H1 (cell line): ENCODE measurements around the gene SERPINB6. TPM values are rescaled to one million over a fixed set of nuclear protein-coding genes. Genes with fewer than 3 reads are reported as not detected.

Experiments used
- CTCF ChIA-PET: fragments of 300-600 bp; sonication (Branson Sonifier 250); formaldehyde crosslinking; loops from one replicate; lab custom pipeline; 2021; ENCODE audit not compliant: partially characterized antibody; lab: Charles Lee
- POLR2A ChIA-PET: fragments of 300-600 bp; sonication (Branson Sonifier 250); formaldehyde crosslinking; loops from one replicate; lab custom pipeline; 2021; ENCODE audit warnings: inconsistent platforms; ENCODE audit not compliant: partially characterized antibody; lab: Charles Lee
- DNase-seq, 2 experiments: peaks; one replicate each; pipeline versions ENCODE4 v3.0.0 to v3.0.0-alpha.2; 2010 to 2022; ENCODE audit warnings: low spot score in 2 of 2, low read depth in 1 of 2, mixed read lengths in 1 of 2
- FAIRE-seq: peaks from 2 replicates; lab custom pipeline; 2011; peaks lifted over from hg19 to GRCh38; lab: Jason Lieb, UNC
- H2AFZ ChIP-seq: 2 replicates; pipeline ENCODE4 v1.8.1; 2012; ENCODE audit warnings: low read length, inconsistent platforms
- H2AK5ac ChIP-seq: 2 replicates; pipeline ENCODE4 v1.6.1; 2013; ENCODE audit warnings: low read depth, low read length
- H2BK120ac ChIP-seq: replicated peaks from 2 replicates; pipeline ENCODE3; 2013; ENCODE audit warnings: low read depth, low read length, inconsistent platforms
- H2BK12ac ChIP-seq: 2 replicates; pipeline ENCODE4 v1.6.1; 2013; ENCODE audit warnings: low read depth, low read length
- H2BK15ac ChIP-seq: 2 replicates; pipeline ENCODE4 v1.6.1; 2013; ENCODE audit warnings: low read length
- H2BK20ac ChIP-seq: 2 replicates; pipeline ENCODE4 v1.6.1; 2013; ENCODE audit warnings: low read length
- H2BK5ac ChIP-seq: 2 replicates; pipeline ENCODE4 v1.6.1; 2013; ENCODE audit warnings: low read depth, low read length
- H3K14ac ChIP-seq: 2 replicates; pipeline ENCODE4 v1.6.1; 2013; ENCODE audit warnings: inconsistent platforms; ENCODE audit not compliant: insufficient read length
- H3K18ac ChIP-seq: 2 replicates; pipeline ENCODE4 v1.6.1; 2013; ENCODE audit warnings: low read length; ENCODE audit errors: extremely low read depth
- H3K23ac ChIP-seq: 2 replicates; pipeline ENCODE4 v1.6.1; 2013; ENCODE audit warnings: inconsistent platforms; ENCODE audit not compliant: insufficient read length
- H3K23me2 ChIP-seq: 2 replicates; pipeline ENCODE4 v1.6.1; 2013; ENCODE audit warnings: low read depth, low read length
- H3K27ac ChIP-seq: 2 replicates; pipeline ENCODE4 v1.6.1; 2011; ENCODE audit warnings: low read depth, low read length, inconsistent platforms
- H3K27me3 ChIP-seq, 4 experiments: replicated peaks in 1 of 4; 1 replicate in 1 of 4; 2 replicates in 3 of 4; pipeline versions ENCODE4 v1.6.1 to v1.8.1; 2011 to 2013; ENCODE audit warnings: low read length in 3 of 4, mild to moderate bottlenecking in 3 of 4, inconsistent platforms in 2 of 4, mixed read lengths in 2 of 4, moderate library complexity in 1 of 4; ENCODE audit not compliant: control insufficient read depth in 3 of 4, insufficient read depth in 3 of 4; ENCODE audit errors: extremely low read depth in 1 of 4
- H3K36me3 ChIP-seq, 4 experiments: 2 replicates each; pipeline versions ENCODE4 v1.6.1 to v1.8.1; 2011 to 2013; ENCODE audit warnings: mild to moderate bottlenecking in 4 of 4, low read length in 3 of 4, moderate library complexity in 2 of 4, control low read depth in 1 of 4, inconsistent platforms in 1 of 4; ENCODE audit not compliant: insufficient read depth in 4 of 4, control insufficient read depth in 2 of 4
- H3K4ac ChIP-seq: replicated peaks from 2 replicates; pipeline ENCODE3; 2013; ENCODE audit warnings: low read length, low read depth, mixed read lengths, inconsistent platforms; ENCODE audit not compliant: insufficient read length
- H3K4me1 ChIP-seq, 4 experiments: replicated peaks in 1 of 4; 1 replicate in 1 of 4; 2 replicates in 3 of 4; pipeline versions ENCODE4 v1.6.1 to v1.8.1; 2011 to 2013; ENCODE audit warnings: low read length in 3 of 4, inconsistent platforms in 2 of 4, mixed read lengths in 1 of 4; ENCODE audit not compliant: insufficient read depth in 4 of 4, control insufficient read depth in 3 of 4
- H3K4me2 ChIP-seq, 2 experiments: 2 replicates each; pipeline versions ENCODE4 v1.6.1 to v1.8.1; 2011 to 2013; ENCODE audit warnings: low read depth in 2 of 2, low read length in 2 of 2, control low read depth in 1 of 2, inconsistent platforms in 1 of 2, mild to moderate bottlenecking in 1 of 2; ENCODE audit not compliant: insufficient read depth in 1 of 2
- H3K4me3 ChIP-seq, 4 experiments: fragments of 200-600, 300-600 bp in 1 of 4; sonication (generic), shearing (Covaris generic), sonication (Bioruptor Twin) in 1 of 4; 2 replicates each; pipeline versions ENCODE4 v1.5.1 to v1.8.1; 2011 to 2016; ENCODE audit warnings: low read length in 4 of 4, low read depth in 3 of 4, control low read depth in 2 of 4, inconsistent platforms in 2 of 4, mild to moderate bottlenecking in 2 of 4, mixed read lengths in 1 of 4, moderate library complexity in 1 of 4; ENCODE audit not compliant: insufficient read depth in 2 of 4; ENCODE audit errors: extremely low read depth in 1 of 4
- H3K56ac ChIP-seq: replicated peaks from 2 replicates; pipeline ENCODE3; 2013; ENCODE audit warnings: low read depth, mild to moderate bottlenecking, mixed read lengths, low read length, inconsistent platforms; ENCODE audit not compliant: insufficient read length
- H3K79me1 ChIP-seq: 2 replicates; pipeline ENCODE4 v1.6.1; 2013; ENCODE audit warnings: low read depth, low read length, control low read depth
- H3K79me2 ChIP-seq, 2 experiments: 2 replicates each; pipeline versions ENCODE4 v1.6.1 to v1.8.1; 2012 to 2013; ENCODE audit warnings: low read length in 2 of 2, mild to moderate bottlenecking in 2 of 2, inconsistent platforms in 1 of 2; ENCODE audit not compliant: insufficient read depth in 2 of 2, control insufficient read depth in 1 of 2
- H3K9ac ChIP-seq, 4 experiments: replicated peaks in 1 of 4; 1 replicate in 1 of 4; 2 replicates in 3 of 4; pipeline versions ENCODE4 v1.6.1 to v1.8.1; 2011 to 2013; ENCODE audit warnings: low read depth in 3 of 4, low read length in 3 of 4, control low read depth in 2 of 4, mild to moderate bottlenecking in 2 of 4, moderate library complexity in 2 of 4, inconsistent platforms in 1 of 4; ENCODE audit errors: extremely low read depth in 1 of 4
- H3K9me3 ChIP-seq, 2 experiments: 2 replicates each; pipeline versions ENCODE4 v1.6.1 to v1.8.1; 2012 to 2013; ENCODE audit warnings: mild to moderate bottlenecking in 2 of 2, moderate library complexity in 2 of 2, control low read depth in 1 of 2, inconsistent platforms in 1 of 2, low read depth in 1 of 2, low read length in 1 of 2, mixed read lengths in 1 of 2; ENCODE audit not compliant: insufficient read depth in 2 of 2
- H4K20me1 ChIP-seq, 2 experiments: replicated peaks in 1 of 2; 2 replicates each; pipeline versions ENCODE3 to v1.8.1; 2011 to 2013; ENCODE audit warnings: inconsistent platforms in 2 of 2, low read length in 2 of 2, mild to moderate bottlenecking in 1 of 2; ENCODE audit not compliant: insufficient read depth in 2 of 2, control insufficient read depth in 1 of 2
- H4K5ac ChIP-seq: 2 replicates; pipeline ENCODE4 v1.6.1; 2013; ENCODE audit warnings: low read length, low read depth, mixed read lengths, inconsistent platforms; ENCODE audit not compliant: insufficient read length
- H4K8ac ChIP-seq: 2 replicates; pipeline ENCODE4 v1.8.0; 2013; ENCODE audit warnings: mild to moderate bottlenecking, moderate library complexity, low read length, inconsistent platforms; ENCODE audit not compliant: insufficient read depth; ENCODE audit errors: extremely low read depth
- H4K91ac ChIP-seq: replicated peaks from 2 replicates; pipeline ENCODE3; 2013; ENCODE audit warnings: low read length, mixed read lengths, inconsistent platforms; ENCODE audit not compliant: insufficient read length
- BACH1 ChIP-seq: IDR thresholded peaks from 2 replicates; pipeline ENCODE4 v1.6.1; 2012; ENCODE audit warnings: low read length, improper control_type of control experiment
- CHD2 ChIP-seq: IDR thresholded peaks from 2 replicates; pipeline ENCODE4 v1.6.1; 2012; ENCODE audit warnings: low read length, improper control_type of control experiment
- HDAC2 ChIP-seq, 2 experiments: fragments of 300-600 bp in 1 of 2; sonication (generic) in 1 of 2; IDR thresholded peaks; 2 replicates each; pipeline ENCODE4 v1.6.1; 2011 to 2012; ENCODE audit warnings: low read depth in 2 of 2, low read length in 2 of 2, mild to moderate bottlenecking in 2 of 2, moderate library complexity in 2 of 2, borderline replicate concordance in 1 of 2, inconsistent platforms in 1 of 2
- KDM4A ChIP-seq: IDR thresholded peaks from one replicate; pipeline ENCODE4 v1.7.1; 2012; ENCODE audit warnings: low read depth, mild to moderate bottlenecking, moderate library complexity, low read length, inconsistent platforms; ENCODE audit not compliant: severe bottlenecking
- PHF8 ChIP-seq: fragments of 200-600 bp; sonication (generic); conservative IDR thresholded peaks from 2 replicates; pipeline ENCODE4 v1.7.1; 2012; ENCODE audit warnings: low read depth, mild to moderate bottlenecking, inconsistent platforms, low read length, moderate library complexity
- RAD21 ChIP-seq, 2 experiments: IDR thresholded peaks in 1 of 2; conservative IDR thresholded peaks in 1 of 2; 2 replicates each; pipeline ENCODE4 v1.6.1; 2011; ENCODE audit warnings: low read depth in 2 of 2, low read length in 2 of 2, improper control_type of control experiment in 1 of 2, inconsistent platforms in 1 of 2, mild to moderate bottlenecking in 1 of 2, moderate library complexity in 1 of 2
- SIX5 ChIP-seq: IDR thresholded peaks from 2 replicates; pipeline ENCODE4 v1.6.1; 2011; ENCODE audit warnings: mild to moderate bottlenecking, low read depth, low read length
- SUZ12 ChIP-seq: fragments of 200-600 bp; sonication (generic); IDR thresholded peaks from 2 replicates; pipeline ENCODE4 v1.6.1; 2012; ENCODE audit warnings: mild to moderate bottlenecking, inconsistent platforms, low read length, moderate library complexity, mixed read lengths
- TBP ChIP-seq: IDR thresholded peaks from 2 replicates; pipeline ENCODE4 v1.6.1; 2011; ENCODE audit warnings: low read depth, low read length, improper control_type of control experiment
- WGBS, 2 experiments: shearing (Covaris generic) in 1 of 2; methylation state at CpG; one replicate each; pipeline versions ENCODE4 v1.1.6 to v1.1.7; 2013 to 2015; ENCODE audit warnings: low lambda C conversion rate in 2 of 2, mixed read lengths in 2 of 2, inconsistent platforms in 1 of 2, low coverage in 1 of 2, missing lambda C conversion rate in 1 of 2; ENCODE audit not compliant: insufficient replicate concordance in 2 of 2, insufficient coverage in 1 of 2, insufficient read length in 1 of 2; ENCODE audit errors: extremely low coverage in 1 of 2, missing lambda C conversion rate in 1 of 2; 5-methylcytosine and 5-hydroxymethylcytosine counted together
- polyA plus RNA-seq, 7 experiments: library from polyadenylated mRNA; depleted of rRNA in 3 of 7; stranded (reverse) in 5 of 7; unstranded in 2 of 7; fragments of >200 nt in 5 of 7; fragments of 200-250 nt in 2 of 7; gene quantifications; 1 replicate in 5 of 7; 2 replicates in 1 of 7; 4 replicates in 1 of 7; pipeline versions ENCODE4 v1.2.1 to v1.2.3, GENCODE V29; 2011 to 2013; ENCODE audit warnings: missing spikeins in 2 of 7, mixed read lengths in 2 of 7
- total RNA-seq: library from RNA; stranded (reverse); fragmentation: NEBNext Ultra II Directional; extraction: Animal tissue kit (Norgen Biotek cat#: 25700); gene quantifications from 2 replicates; pipeline ENCODE4 v1.2.1, GENCODE V29; 2021
- TF ChIP-seq, protein P1 (sequence below): IDR thresholded peaks from 2 replicates; pipeline ENCODE4 v1.6.1; 2011; ENCODE audit warnings: low read length, improper control_type of control experiment

SERPINB6 gene
- total and polyA plus RNA-seq, 2 of the 8 experiments (the other 6 are each of a cell fraction or from before 2014, with no cell fraction given): 27.2 to 29.4 TPM

GRCh38 chr6:3016473-3017280 lies 45.3 kb upstream of the SERPINB6 start:
- H4K5ac ChIP-seq: no peak overlapping the region
- no peak overlapping the region for H4K8ac ChIP-seq
- H3K18ac ChIP-seq: no peak overlapping the region
- no peak for FAIRE-seq
- no peak overlapping the region for H3K4me2 ChIP-seq
- no peak overlapping the region for H2BK12ac ChIP-seq
- H2AK5ac ChIP-seq: no peak overlapping the region
- H3K4me3 ChIP-seq: no peak overlapping the region
- H3K79me2 ChIP-seq: no peaks in the 10 kb centered on the region
- H3K4me1 ChIP-seq: no peaks in the 10 kb centered on the region
- no peak overlapping the region for H2BK5ac ChIP-seq
- H2BK20ac ChIP-seq: no peak overlapping the region
- no peak overlapping the region for H2AFZ ChIP-seq
- H3K36me3 ChIP-seq: peaks cover 28 to 82% (median 66%) of the 10 kb centered on the region in 4 experiments
- no peak overlapping the region for H4K91ac ChIP-seq
- no peak for DNase-seq
- no peaks in the 10 kb centered on the region for H3K79me1 ChIP-seq
- no peaks in the 10 kb centered on the region; the same call in 1 of the 2 replicates for H3K23me2 ChIP-seq
- ChIA-PET POLR2A (interaction anchor here (0.8 to 3.3 kb wide), 8 partner anchors 10 to 148 kb away, joined by 3 to 12 read pairs (median 4); no protein-coding TSS in a partner anchor), CTCF (interaction anchor here (0.8 to 1.5 kb wide), 4 partner anchors 15 to 382 kb away, joined by 3 to 5 read pairs (median 4); no protein-coding TSS in a partner anchor)
- H2BK120ac ChIP-seq: no peak overlapping the region
- H4K20me1 ChIP-seq: peaks cover 2 to 7% of the 10 kb centered on the region in 2 experiments
- no peak overlapping the region for H3K23ac ChIP-seq
- H3K4ac ChIP-seq: no peak overlapping the region
- no peak overlapping the region for H3K56ac ChIP-seq
- 95% methylated on average over 17 of the region's 17 CpGs; no CpG with 5 or more reads in 1 of the 2 experiments for WGBS, 2 experiments
- H3K9ac ChIP-seq: no peak overlapping the region
- H3K9me3 ChIP-seq: peaks cover 4 to 5% of the 10 kb centered on the region in 2 experiments; a peak in 3 of 4 replicates
- no peak overlapping the region for H2BK15ac ChIP-seq
- no peak overlapping the region for H3K14ac ChIP-seq
- no peak overlapping the region for H3K27ac ChIP-seq
- no peaks in the 10 kb centered on the region for H3K27me3 ChIP-seq
- no peak for TF ChIP-seq KDM4A
- TF ChIP-seq, protein P1, sequence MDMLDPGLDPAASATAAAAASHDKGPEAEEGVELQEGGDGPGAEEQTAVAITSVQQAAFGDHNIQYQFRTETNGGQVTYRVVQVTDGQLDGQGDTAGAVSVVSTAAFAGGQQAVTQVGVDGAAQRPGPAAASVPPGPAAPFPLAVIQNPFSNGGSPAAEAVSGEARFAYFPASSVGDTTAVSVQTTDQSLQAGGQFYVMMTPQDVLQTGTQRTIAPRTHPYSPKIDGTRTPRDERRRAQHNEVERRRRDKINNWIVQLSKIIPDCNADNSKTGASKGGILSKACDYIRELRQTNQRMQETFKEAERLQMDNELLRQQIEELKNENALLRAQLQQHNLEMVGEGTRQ: no peak
- TF ChIP-seq HDAC2 (IDR thresholded peaks at IDR 0.05; ENCODE audit: borderline replicate concordance in 1 of 2, low read depth in 2 of 2, low read length in 2 of 2): no peak
- no peak for TF ChIP-seq CHD2
- no peak for TF ChIP-seq SUZ12
- TF ChIP-seq TBP: no peak
- no peak for TF ChIP-seq BACH1
- TF ChIP-seq PHF8: no peak
- TF ChIP-seq SIX5: no peak
- no peak for TF ChIP-seq RAD21 (IDR thresholded peaks at IDR 0.05 in 1 of 2, conservative IDR thresholded peaks at IDR 0.05 in 1 of 2; ENCODE audit: low read depth in 2 of 2, low read length in 2 of 2)
